ENCODE data around the gene EDC4. TPM values are rescaled to one million over a fixed set of nuclear protein-coding genes. Genes with fewer than 3 reads are reported as not detected.
A peak's percentile ranks its signal among the peaks of the same experiment; 100 is the strongest.

Gene EDC4
- total RNA-seq, 1 donor = 47.4 TPM

GRCh38 chr16:67923414-67924116 is 50.7 kb downstream of the EDC4 start:
- no peak overlapping the region for H3K4me3 ChIP-seq (ENCODE audit: low read depth, low read length)
- no peak for DNase-seq (ENCODE audit: low read depth)
- no peak for TF ChIP-seq CTCF (IDR thresholded peaks at IDR 0.05; ENCODE audit: insufficient read depth, low read length)

- DNase-seq (ENCODE audit: low read depth) = no peak
- TF ChIP-seq CTCF (IDR thresholded peaks at IDR 0.05; ENCODE audit: insufficient read depth, low read length) = no peak
- H3K4me3 ChIP-seq (ENCODE audit: low read depth, low read length) = no peak overlapping the region
These were observed 51.5 kb downstream of the EDC4 start for GRCh38 chr16:67924140-67924906.

- TF ChIP-seq CTCF (IDR thresholded peaks at IDR 0.05; ENCODE audit: insufficient read depth, low read length) = peak; percentile 20
- no peak overlapping the region for H3K4me3 ChIP-seq (ENCODE audit: low read depth, low read length)
- peak; percentile 34 for DNase-seq (ENCODE audit: low read depth)
These were observed 53.4 kb downstream of the EDC4 start for GRCh38 chr16:67926181-67926750.

GRCh38 chr16:67927131-67927941 is 54.5 kb downstream of the EDC4 start:
- no peak for TF ChIP-seq CTCF (IDR thresholded peaks at IDR 0.05; ENCODE audit: insufficient read depth, low read length)
- H3K4me3 ChIP-seq (ENCODE audit: low read depth, low read length) = no peak overlapping the region
- no peak for DNase-seq (ENCODE audit: low read depth)

GRCh38 chr16:67928147-67928546 is 55.3 kb downstream of the EDC4 start:
- no peak for DNase-seq (ENCODE audit: low read depth)
- H3K4me3 ChIP-seq (ENCODE audit: low read depth, low read length) = no peak overlapping the region
- TF ChIP-seq CTCF (IDR thresholded peaks at IDR 0.05; ENCODE audit: insufficient read depth, low read length) = no peak

- no peak overlapping the region for H3K4me3 ChIP-seq (ENCODE audit: low read depth, low read length)
- DNase-seq (ENCODE audit: low read depth) = peak; percentile 60
- TF ChIP-seq CTCF (IDR thresholded peaks at IDR 0.05; ENCODE audit: insufficient read depth, low read length) = peak; percentile 91
These were observed 55.9 kb downstream of the EDC4 start for GRCh38 chr16:67928561-67929364.
